ENCODE results near the gene DMRT1. TPM values are rescaled to one million over a fixed set of nuclear protein-coding genes. Genes with fewer than 3 reads are reported as not detected.

The DMRT1 gene
- polyA plus RNA-seq, 4 donors = not detected

- no peak overlapping the region for H3K27ac ChIP-seq (ENCODE audit: low read depth in 1 of 3, low read length in 2 of 3)
- H3K9me3 ChIP-seq (ENCODE audit: control insufficient read depth in 2 of 2, insufficient read depth in 1 of 2, low read depth in 1 of 2, low read length in 1 of 2) = peaks cover 0 to 5% of the 10 kb centered on the region in 2 donors
- no peaks in the 10 kb centered on the region for H3K36me3 ChIP-seq (ENCODE audit: control insufficient read depth in 3 of 3, insufficient read depth in 2 of 3, low read depth in 1 of 3, low read length in 3 of 3)
- H3K4me1 ChIP-seq (ENCODE audit: control insufficient read depth in 3 of 3, insufficient read depth in 2 of 3, low read depth in 1 of 3, low read length in 2 of 3) = no peaks in the 10 kb centered on the region
- FAIRE-seq = no peak
- H3K4me3 ChIP-seq (ENCODE audit: low read depth in 1 of 3, low read length in 3 of 3) = no peak overlapping the region
- peaks cover 0 to 10% (median 6%) of the 10 kb centered on the region in 3 donors for H3K27me3 ChIP-seq (ENCODE audit: control insufficient read depth in 3 of 3, insufficient read depth in 3 of 3, low read length in 3 of 3)
- no peak for DNase-seq
- WGBS, 3 donors = 39 to 50% (median 49%) methylated on average over 6 of the region's 6 CpGs
Measured at GRCh38 chr9:942805-943580, 101.5 kb downstream of the DMRT1 start.

- DNase-seq (no peak), FAIRE-seq (no peak)
Measured at GRCh38 chr9:947985-948384, 106.5 kb downstream of the DMRT1 start.

GRCh38 chr9:948497-948896, 107.0 kb downstream of the DMRT1 start:
- Histone ChIP-seq H3K4me1 (ENCODE audit: control insufficient read depth in 3 of 3, insufficient read depth in 2 of 3, low read depth in 1 of 3, low read length in 2 of 3) (no peaks in the 10 kb centered on the region), H3K27me3 (ENCODE audit: control insufficient read depth in 3 of 3, insufficient read depth in 3 of 3, low read length in 3 of 3) (peaks cover 0 to 14% (median 11%) of the 10 kb centered on the region in 3 donors), H3K4me3 (ENCODE audit: low read depth in 1 of 3, low read length in 3 of 3) (no peak overlapping the region), H3K9me3 (ENCODE audit: control insufficient read depth in 2 of 2, insufficient read depth in 1 of 2, low read depth in 1 of 2, low read length in 1 of 2) (no peaks in the 10 kb centered on the region), H3K27ac (ENCODE audit: low read depth in 1 of 3, low read length in 2 of 3) (no peak overlapping the region), H3K36me3 (ENCODE audit: control insufficient read depth in 3 of 3, insufficient read depth in 2 of 3, low read depth in 1 of 3, low read length in 3 of 3) (no peaks in the 10 kb centered on the region)
- DNase-seq (no peak), FAIRE-seq (no peak)
- WGBS, 3 donors = 86 to 93% (median 91%) methylated on average over 7 of the region's 7 CpGs

More at GRCh38 chr9:947985-948384, 106.5 kb downstream of the DMRT1 start:
- no peaks in the 10 kb centered on the region for H3K36me3 ChIP-seq (ENCODE audit: control insufficient read depth in 3 of 3, insufficient read depth in 2 of 3, low read depth in 1 of 3, low read length in 3 of 3)
- no peaks in the 10 kb centered on the region for H3K4me1 ChIP-seq (ENCODE audit: control insufficient read depth in 3 of 3, insufficient read depth in 2 of 3, low read depth in 1 of 3, low read length in 2 of 3)
- peaks cover 0 to 14% (median 13%) of the 10 kb centered on the region in 3 donors for H3K27me3 ChIP-seq (ENCODE audit: control insufficient read depth in 3 of 3, insufficient read depth in 3 of 3, low read length in 3 of 3)
- no peak overlapping the region for H3K27ac ChIP-seq (ENCODE audit: low read depth in 1 of 3, low read length in 2 of 3)
- H3K4me3 ChIP-seq (ENCODE audit: low read depth in 1 of 3, low read length in 3 of 3) = no peak overlapping the region
- H3K9me3 ChIP-seq (ENCODE audit: control insufficient read depth in 2 of 2, insufficient read depth in 1 of 2, low read depth in 1 of 2, low read length in 1 of 2) = no peaks in the 10 kb centered on the region
- 73 to 82% (median 74%) methylated on average over 3 of the region's 3 CpGs for WGBS, 3 donors

GRCh38 chr9:950139-950538, 108.6 kb downstream of the DMRT1 start:
- H3K36me3 ChIP-seq (ENCODE audit: control insufficient read depth in 3 of 3, insufficient read depth in 2 of 3, low read depth in 1 of 3, low read length in 3 of 3) = no peaks in the 10 kb centered on the region
- H3K27ac ChIP-seq (ENCODE audit: low read depth in 1 of 3, low read length in 2 of 3) = no peak overlapping the region
- WGBS, 3 donors = 72 to 78% (median 76%) methylated on average over 1 of the region's 1 CpG
- no peak for DNase-seq
- H3K9me3 ChIP-seq (ENCODE audit: control insufficient read depth in 2 of 2, insufficient read depth in 1 of 2, low read depth in 1 of 2, low read length in 1 of 2) = no peaks in the 10 kb centered on the region
- peaks cover 0 to 21% (median 13%) of the 10 kb centered on the region in 3 donors for H3K27me3 ChIP-seq (ENCODE audit: control insufficient read depth in 3 of 3, insufficient read depth in 3 of 3, low read length in 3 of 3)
- no peak overlapping the region for H3K4me3 ChIP-seq (ENCODE audit: low read depth in 1 of 3, low read length in 3 of 3)
- no peak for FAIRE-seq
- no peaks in the 10 kb centered on the region for H3K4me1 ChIP-seq (ENCODE audit: control insufficient read depth in 3 of 3, insufficient read depth in 2 of 3, low read depth in 1 of 3, low read length in 2 of 3)

- Histone ChIP-seq H3K27me3 (ENCODE audit: control insufficient read depth in 3 of 3, insufficient read depth in 3 of 3, low read length in 3 of 3) (peaks cover 0 to 15% (median 15%) of the 10 kb centered on the region in 3 donors), H3K4me1 (ENCODE audit: control insufficient read depth in 3 of 3, insufficient read depth in 2 of 3, low read depth in 1 of 3, low read length in 2 of 3) (no peaks in the 10 kb centered on the region), H3K4me3 (ENCODE audit: low read depth in 1 of 3, low read length in 3 of 3) (no peak overlapping the region), H3K36me3 (ENCODE audit: control insufficient read depth in 3 of 3, insufficient read depth in 2 of 3, low read depth in 1 of 3, low read length in 3 of 3) (no peaks in the 10 kb centered on the region), H3K27ac (ENCODE audit: low read depth in 1 of 3, low read length in 2 of 3) (no peak overlapping the region), H3K9me3 (ENCODE audit: control insufficient read depth in 2 of 2, insufficient read depth in 1 of 2, low read depth in 1 of 2, low read length in 1 of 2) (no peaks in the 10 kb centered on the region)
- DNase-seq (no peak), FAIRE-seq (no peak)
- 51 to 57% (median 52%) methylated on average over 4 of the region's 4 CpGs for whole genome bisulfite sequencing, 3 donors
Measured at GRCh38 chr9:952546-952945, 111.0 kb downstream of the DMRT1 start.

- Histone ChIP-seq H3K27ac (ENCODE audit: low read depth in 1 of 3, low read length in 2 of 3) (no peak overlapping the region), H3K4me1 (ENCODE audit: control insufficient read depth in 3 of 3, insufficient read depth in 2 of 3, low read depth in 1 of 3, low read length in 2 of 3) (no peaks in the 10 kb centered on the region), H3K4me3 (ENCODE audit: low read depth in 1 of 3, low read length in 3 of 3) (no peak overlapping the region), H3K36me3 (ENCODE audit: control insufficient read depth in 3 of 3, insufficient read depth in 2 of 3, low read depth in 1 of 3, low read length in 3 of 3) (no peaks in the 10 kb centered on the region), H3K27me3 (ENCODE audit: control insufficient read depth in 3 of 3, insufficient read depth in 3 of 3, low read length in 3 of 3) (peaks cover 0 to 22% (median 8%) of the 10 kb centered on the region in 3 donors), H3K9me3 (ENCODE audit: control insufficient read depth in 2 of 2, insufficient read depth in 1 of 2, low read depth in 1 of 2, low read length in 1 of 2) (no peaks in the 10 kb centered on the region)
- FAIRE-seq (no peak), DNase-seq (no peak)
- WGBS, 3 donors = 89 to 94% (median 91%) methylated on average over 4 of the region's 4 CpGs
Measured at GRCh38 chr9:959105-959504, 117.6 kb downstream of the DMRT1 start.

GRCh38 chr9:959914-960313, 118.4 kb downstream of the DMRT1 start:
- no peak for FAIRE-seq
- DNase-seq = peak in 1 of 2 donors; percentile 45

GRCh38 chr9:962023-962422, 120.5 kb downstream of the DMRT1 start:
- no peaks in the 10 kb centered on the region for H3K9me3 ChIP-seq (ENCODE audit: control insufficient read depth in 2 of 2, insufficient read depth in 1 of 2, low read depth in 1 of 2, low read length in 1 of 2)
- FAIRE-seq = no peak
- no peak overlapping the region for H3K27ac ChIP-seq (ENCODE audit: low read depth in 1 of 3, low read length in 2 of 3)
- H3K27me3 ChIP-seq (ENCODE audit: control insufficient read depth in 3 of 3, insufficient read depth in 3 of 3, low read length in 3 of 3) = peaks cover 0 to 38% (median 15%) of the 10 kb centered on the region in 3 donors
- 69 to 89% (median 71%) methylated on average over 6 of the region's 6 CpGs for WGBS, 3 donors
- no peak overlapping the region for H3K4me3 ChIP-seq (ENCODE audit: low read depth in 1 of 3, low read length in 3 of 3)
- DNase-seq = no peak
- no peaks in the 10 kb centered on the region for H3K4me1 ChIP-seq (ENCODE audit: control insufficient read depth in 3 of 3, insufficient read depth in 2 of 3, low read depth in 1 of 3, low read length in 2 of 3)
- no peaks in the 10 kb centered on the region for H3K36me3 ChIP-seq (ENCODE audit: control insufficient read depth in 3 of 3, insufficient read depth in 2 of 3, low read depth in 1 of 3, low read length in 3 of 3)

More at GRCh38 chr9:959914-960313, 118.4 kb downstream of the DMRT1 start:
- Histone ChIP-seq H3K27me3 (ENCODE audit: control insufficient read depth in 3 of 3, insufficient read depth in 3 of 3, low read length in 3 of 3) (peaks cover 0 to 28% (median 5%) of the 10 kb centered on the region in 3 donors), H3K4me3 (ENCODE audit: low read depth in 1 of 3, low read length in 3 of 3) (no peak overlapping the region), H3K27ac (ENCODE audit: low read depth in 1 of 3, low read length in 2 of 3) (no peak overlapping the region), H3K36me3 (ENCODE audit: control insufficient read depth in 3 of 3, insufficient read depth in 2 of 3, low read depth in 1 of 3, low read length in 3 of 3) (no peaks in the 10 kb centered on the region), H3K9me3 (ENCODE audit: control insufficient read depth in 2 of 2, insufficient read depth in 1 of 2, low read depth in 1 of 2, low read length in 1 of 2) (no peaks in the 10 kb centered on the region), H3K4me1 (ENCODE audit: control insufficient read depth in 3 of 3, insufficient read depth in 2 of 3, low read depth in 1 of 3, low read length in 2 of 3) (no peaks in the 10 kb centered on the region)
- 17 to 58% (median 40%) methylated on average over 4 of the region's 4 CpGs for WGBS, 3 donors
